NCI-H460 (cell line): Measurements from ENCODE around the gene NOP56. TPM values are rescaled to one million over a fixed set of nuclear protein-coding genes. Genes with fewer than 3 reads are reported as not detected.
"Not testable (repeated sequence)": the region's sequence is repeated elsewhere in the genome, so short reads cannot be mapped to it uniquely, and the experiment has no call there.

Experiments
- DNase-seq: peaks from one replicate; pipeline ENCODE4 v3.0.0-alpha.2; 2016; ENCODE audit warnings: low read depth; ENCODE audit errors: extremely low read depth
- total RNA-seq: library from RNA; depleted of rRNA; stranded (reverse); fragments of >200 nt; shearing (Covaris generic); gene quantifications from 2 replicates; pipeline ENCODE4 v1.2.3, GENCODE V29; 2014

NOP56 gene
- total RNA-seq, 1 experiment from 2014 or later, result 301 TPM

- no peak for DNase-seq
Observed at GRCh38 chr20:2673453-2673852, 21.0 kb downstream of the NOP56 start.

GRCh38 chr20:2680046-2680445, 27.6 kb downstream of the NOP56 start:
- no peak for DNase-seq

- not testable (repeated sequence) for DNase-seq
Observed at GRCh38 chr20:2682040-2682439, 29.6 kb downstream of the NOP56 start.

- DNase-seq, result not testable (repeated sequence)
Observed at GRCh38 chr20:2684817-2685216, 32.4 kb downstream of the NOP56 start.

GRCh38 chr20:2687514-2687913, 35.1 kb downstream of the NOP56 start:
- no peak for DNase-seq

GRCh38 chr20:2688041-2688591, 35.7 kb downstream of the NOP56 start:
- peak; percentile 26 for DNase-seq

- no peak for DNase-seq
Observed at GRCh38 chr20:2690213-2690612, 37.8 kb downstream of the NOP56 start.

GRCh38 chr20:2690718-2691117, 38.3 kb downstream of the NOP56 start:
- DNase-seq, result no peak

GRCh38 chr20:2691127-2691526, 38.7 kb downstream of the NOP56 start:
- no peak for DNase-seq

GRCh38 chr20:2691663-2692035, 39.2 kb downstream of the NOP56 start:
- no peak for DNase-seq

GRCh38 chr20:2692036-2692885, 39.8 kb downstream of the NOP56 start, which contains the start of gene EBF4:
TSS of gene EBF4 (plus strand) at chr20:2692780. CDS start at chr20:2693646, 866 bp downstream.
- no peak for DNase-seq

- no peak for DNase-seq
Observed at GRCh38 chr20:2692886-2693285, 40.5 kb downstream of the NOP56 start.

- DNase-seq, result no peak
Observed at GRCh38 chr20:2693286-2694007, 41.0 kb downstream of the NOP56 start.

- no peak for DNase-seq
Observed at GRCh38 chr20:2694008-2694471, 41.6 kb downstream of the NOP56 start.

GRCh38 chr20:2694519-2694918, 42.1 kb downstream of the NOP56 start:
- DNase-seq, result no peak

- no peak for DNase-seq
Observed at GRCh38 chr20:2695206-2695983, 43.0 kb downstream of the NOP56 start.

- DNase-seq, result not testable (repeated sequence)
Observed at GRCh38 chr20:2695984-2696525, 43.6 kb downstream of the NOP56 start.

GRCh38 chr20:2696646-2697045, 44.2 kb downstream of the NOP56 start:
- no peak for DNase-seq

- DNase-seq, result no peak
Observed at GRCh38 chr20:2697768-2698167, 45.3 kb downstream of the NOP56 start.

GRCh38 chr20:2698186-2698817, 45.9 kb downstream of the NOP56 start:
- DNase-seq, result no peak
